Neural cell (in vitro differentiated cells): ENCODE measurements around the gene HYLS1. TPM values are rescaled to one million over a fixed set of nuclear protein-coding genes. Genes with fewer than 3 reads are reported as not detected.

Experiments
- H2AFZ ChIP-seq: fragments of 200-600, 300-800 bp; sonication (generic), shearing (Covaris generic); 2 replicates; pipeline ENCODE4 v1.6.0; 2014; ENCODE audit warnings: low read depth, mild to moderate bottlenecking, antibody characterized with exemption, low read length, moderate library complexity
- H3F3A ChIP-seq: fragments of 200-600 bp; shearing (Covaris generic); 2 replicates; pipeline ENCODE4 v1.6.1; 2016; ENCODE audit warnings: mild to moderate bottlenecking, moderate library complexity, mixed read lengths, antibody characterized with exemption, low read length; ENCODE audit not compliant: insufficient read depth, poor library complexity, severe bottlenecking
- H3K27ac ChIP-seq: fragments of 200-600, 300-800 bp; sonication (generic), shearing (Covaris generic); 2 replicates; pipeline ENCODE4 v1.5.1; 2014; ENCODE audit warnings: mild to moderate bottlenecking, low read length, moderate library complexity
- H3K27me3 ChIP-seq: fragments of 300-800, 200-600 bp; sonication (generic), shearing (Covaris generic); 2 replicates; pipeline ENCODE4 v1.6.0; 2014; ENCODE audit warnings: mild to moderate bottlenecking, low read depth, low read length, moderate library complexity; ENCODE audit not compliant: insufficient read depth
- H3K36me3 ChIP-seq: fragments of 300-800, 200-600 bp; sonication (generic), shearing (Covaris generic); 2 replicates; pipeline ENCODE4 v1.5.1; 2014; ENCODE audit warnings: mild to moderate bottlenecking, antibody characterized with exemption, low read length, moderate library complexity; ENCODE audit not compliant: insufficient read depth
- H3K4me2 ChIP-seq: fragments of 300-800, 200-600 bp; sonication (generic), shearing (Covaris generic); 2 replicates; pipeline ENCODE4 v1.6.0; 2014; ENCODE audit warnings: mild to moderate bottlenecking, low read length
- H3K4me3 ChIP-seq: fragments of 300-800, 200-600 bp; sonication (generic), shearing (Covaris generic); 2 replicates; pipeline ENCODE4 v1.5.1; 2014; ENCODE audit warnings: mild to moderate bottlenecking, low read length, moderate library complexity
- H3K79me2 ChIP-seq: fragments of 200-600 bp; shearing (Covaris generic); replicated peaks from 2 replicates; pipeline ENCODE4 v1.6.0; 2014; ENCODE audit warnings: mild to moderate bottlenecking, low read length, moderate library complexity; ENCODE audit not compliant: insufficient read depth
- H3K9ac ChIP-seq: fragments of 300-800, 200-600 bp; sonication (generic), shearing (Covaris generic); 2 replicates; pipeline ENCODE4 v1.6.1; 2016; ENCODE audit warnings: mild to moderate bottlenecking, low read length, mixed read lengths
- H3K9me2 ChIP-seq: fragments of 200-600 bp; shearing (Covaris generic); 2 replicates; pipeline ENCODE4 v1.6.1; 2016; ENCODE audit warnings: mild to moderate bottlenecking, low read length, mixed read lengths; ENCODE audit not compliant: insufficient read depth
- H3K9me3 ChIP-seq: fragments of 200-600, 300-800 bp; sonication (generic), shearing (Covaris generic); 2 replicates; pipeline ENCODE4 v1.6.1; 2016; ENCODE audit warnings: mild to moderate bottlenecking, mixed run types, low read length, moderate library complexity, mixed read lengths
- H4K20me1 ChIP-seq: fragments of 200-600 bp; shearing (Covaris generic); 2 replicates; pipeline ENCODE4 v1.6.1; 2016; ENCODE audit warnings: mild to moderate bottlenecking, mixed run types; ENCODE audit not compliant: insufficient read depth
- EP300 ChIP-seq: fragments of 450-650 bp; conservative IDR thresholded peaks from 2 replicates; pipeline ENCODE4 v1.6.1; 2014; ENCODE audit warnings: antibody characterized with exemption, mild to moderate bottlenecking, moderate library complexity; ENCODE audit not compliant: poor library complexity, severe bottlenecking
- EZH2 ChIP-seq: fragments of 200-600, 300-800 bp; shearing (Covaris generic), sonication (generic); IDR thresholded peaks from 2 replicates; pipeline ENCODE4 v1.6.1; 2014; ENCODE audit warnings: antibody characterized with exemption, low read length, borderline replicate concordance, mild to moderate bottlenecking; ENCODE audit not compliant: insufficient read depth, poor library complexity, severe bottlenecking
- MXI1 ChIP-seq: fragments of 450-650 bp; conservative IDR thresholded peaks from 2 replicates; pipeline ENCODE4 v1.6.1; 2014; ENCODE audit warnings: antibody characterized with exemption, mild to moderate bottlenecking; ENCODE audit not compliant: poor library complexity, severe bottlenecking
- POLR2AphosphoS5 ChIP-seq: IDR thresholded peaks from 2 replicates; pipeline ENCODE4 v1.6.1; 2012
- RAD21 ChIP-seq: fragments of 450-650 bp; conservative IDR thresholded peaks from 2 replicates; pipeline ENCODE4 v1.6.1; 2014; ENCODE audit warnings: antibody characterized with exemption, mild to moderate bottlenecking, moderate library complexity
- SMC3 ChIP-seq: fragments of 450-650 bp; conservative IDR thresholded peaks from 2 replicates; pipeline ENCODE4 v1.6.1; 2014; ENCODE audit warnings: antibody characterized with exemption, mild to moderate bottlenecking, moderate library complexity; ENCODE audit not compliant: poor library complexity
- TAF1 ChIP-seq: IDR thresholded peaks from 2 replicates; pipeline ENCODE4 v1.6.1; 2012; ENCODE audit warnings: low read depth
- polyA minus RNA-seq: library from RNA; depleted of rRNA, polyadenylated mRNA; stranded (reverse); fragments of >200 nt; gene quantifications from 2 replicates; pipeline ENCODE4 v1.2.3, GENCODE V29; 2014
- polyA plus RNA-seq: library from polyadenylated mRNA; depleted of rRNA; stranded (reverse); fragments of >200 nt; gene quantifications from 2 replicates; pipeline ENCODE4 v1.2.3, GENCODE V29; 2014
- TF ChIP-seq, protein P1 (sequence below): fragments of 450-650 bp; IDR thresholded peaks from 2 replicates; pipeline ENCODE4 v1.5.1; 2014; ENCODE audit warnings: antibody characterized with exemption, mild to moderate bottlenecking, moderate library complexity; ENCODE audit not compliant: poor library complexity, severe bottlenecking
- TF ChIP-seq, protein P2 (sequence below): IDR thresholded peaks from 2 replicates; pipeline ENCODE4 v1.6.1; 2012; ENCODE audit warnings: borderline replicate concordance

The HYLS1 gene
- polyA plus RNA-seq, result 4.6 and 6.0 TPM in 2 replicates
- 4.6 and 7.6 TPM in 2 replicates for polyA minus RNA-seq

DNA sequence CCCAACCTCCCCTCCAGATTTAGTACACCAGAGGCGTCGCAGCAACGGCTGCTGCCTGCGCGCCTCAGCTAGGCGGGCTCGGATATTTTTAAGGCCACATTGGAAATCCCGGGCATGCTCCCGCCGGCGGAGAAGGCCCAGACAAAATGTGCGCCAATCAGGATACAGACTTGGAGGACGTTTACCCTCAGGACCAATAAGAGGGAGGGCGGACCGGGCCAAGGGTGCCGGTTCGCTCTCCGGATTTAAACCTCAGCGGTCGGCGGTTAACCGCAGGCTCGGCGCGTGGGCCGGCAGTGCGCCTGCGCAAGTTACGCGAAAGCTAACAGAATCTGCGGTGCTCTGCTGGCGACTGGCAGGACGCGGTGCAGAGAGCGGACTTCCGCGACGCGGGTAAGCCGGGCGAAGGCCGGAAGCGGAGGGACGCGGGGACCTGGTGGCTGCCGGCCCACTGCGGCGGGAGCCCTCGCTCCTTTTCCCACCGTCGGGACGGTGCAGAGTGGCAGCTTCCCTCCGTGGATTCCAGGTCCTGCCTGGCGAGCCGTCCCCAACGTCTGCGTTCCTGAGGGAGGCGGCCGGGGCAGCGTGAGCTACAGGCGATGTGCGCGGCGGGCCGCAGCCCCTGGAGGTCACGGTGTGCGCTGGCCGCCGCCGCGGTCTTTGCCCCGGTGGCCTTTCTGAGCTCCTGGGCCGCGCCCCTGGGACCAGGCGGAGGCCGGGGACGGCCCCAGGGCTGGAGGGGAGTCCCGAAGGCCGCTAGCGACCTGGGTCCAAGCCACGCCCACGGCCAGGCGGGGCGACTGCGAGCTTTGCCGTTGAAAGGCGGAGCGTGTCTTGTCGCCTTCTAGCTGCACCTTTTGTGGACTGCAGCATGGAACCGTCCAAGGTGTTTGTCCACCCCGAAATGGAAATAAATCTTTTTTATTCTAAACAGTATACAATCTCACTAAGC lies at the start of gene HYLS1:
Gene HYLS1 (plus strand): TSS at position 296 of the 952 bp plus-strand sequence. CDS start 11,701 bp downstream, outside the sequence.
- H3F3A ChIP-seq, result no peaks in the 10 kb centered on the region
- TF ChIP-seq EP300 (no peak), EZH2 (no peak), TAF1 (peak; percentile 56), MXI1 (peak; percentile 61), POLR2AphosphoS5 (peak; percentile 65), RAD21 (no peak), SMC3 (no peak)
- TF ChIP-seq, protein P1, sequence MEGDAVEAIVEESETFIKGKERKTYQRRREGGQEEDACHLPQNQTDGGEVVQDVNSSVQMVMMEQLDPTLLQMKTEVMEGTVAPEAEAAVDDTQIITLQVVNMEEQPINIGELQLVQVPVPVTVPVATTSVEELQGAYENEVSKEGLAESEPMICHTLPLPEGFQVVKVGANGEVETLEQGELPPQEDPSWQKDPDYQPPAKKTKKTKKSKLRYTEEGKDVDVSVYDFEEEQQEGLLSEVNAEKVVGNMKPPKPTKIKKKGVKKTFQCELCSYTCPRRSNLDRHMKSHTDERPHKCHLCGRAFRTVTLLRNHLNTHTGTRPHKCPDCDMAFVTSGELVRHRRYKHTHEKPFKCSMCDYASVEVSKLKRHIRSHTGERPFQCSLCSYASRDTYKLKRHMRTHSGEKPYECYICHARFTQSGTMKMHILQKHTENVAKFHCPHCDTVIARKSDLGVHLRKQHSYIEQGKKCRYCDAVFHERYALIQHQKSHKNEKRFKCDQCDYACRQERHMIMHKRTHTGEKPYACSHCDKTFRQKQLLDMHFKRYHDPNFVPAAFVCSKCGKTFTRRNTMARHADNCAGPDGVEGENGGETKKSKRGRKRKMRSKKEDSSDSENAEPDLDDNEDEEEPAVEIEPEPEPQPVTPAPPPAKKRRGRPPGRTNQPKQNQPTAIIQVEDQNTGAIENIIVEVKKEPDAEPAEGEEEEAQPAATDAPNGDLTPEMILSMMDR, result peak; percentile 50
- TF ChIP-seq, protein P2, sequence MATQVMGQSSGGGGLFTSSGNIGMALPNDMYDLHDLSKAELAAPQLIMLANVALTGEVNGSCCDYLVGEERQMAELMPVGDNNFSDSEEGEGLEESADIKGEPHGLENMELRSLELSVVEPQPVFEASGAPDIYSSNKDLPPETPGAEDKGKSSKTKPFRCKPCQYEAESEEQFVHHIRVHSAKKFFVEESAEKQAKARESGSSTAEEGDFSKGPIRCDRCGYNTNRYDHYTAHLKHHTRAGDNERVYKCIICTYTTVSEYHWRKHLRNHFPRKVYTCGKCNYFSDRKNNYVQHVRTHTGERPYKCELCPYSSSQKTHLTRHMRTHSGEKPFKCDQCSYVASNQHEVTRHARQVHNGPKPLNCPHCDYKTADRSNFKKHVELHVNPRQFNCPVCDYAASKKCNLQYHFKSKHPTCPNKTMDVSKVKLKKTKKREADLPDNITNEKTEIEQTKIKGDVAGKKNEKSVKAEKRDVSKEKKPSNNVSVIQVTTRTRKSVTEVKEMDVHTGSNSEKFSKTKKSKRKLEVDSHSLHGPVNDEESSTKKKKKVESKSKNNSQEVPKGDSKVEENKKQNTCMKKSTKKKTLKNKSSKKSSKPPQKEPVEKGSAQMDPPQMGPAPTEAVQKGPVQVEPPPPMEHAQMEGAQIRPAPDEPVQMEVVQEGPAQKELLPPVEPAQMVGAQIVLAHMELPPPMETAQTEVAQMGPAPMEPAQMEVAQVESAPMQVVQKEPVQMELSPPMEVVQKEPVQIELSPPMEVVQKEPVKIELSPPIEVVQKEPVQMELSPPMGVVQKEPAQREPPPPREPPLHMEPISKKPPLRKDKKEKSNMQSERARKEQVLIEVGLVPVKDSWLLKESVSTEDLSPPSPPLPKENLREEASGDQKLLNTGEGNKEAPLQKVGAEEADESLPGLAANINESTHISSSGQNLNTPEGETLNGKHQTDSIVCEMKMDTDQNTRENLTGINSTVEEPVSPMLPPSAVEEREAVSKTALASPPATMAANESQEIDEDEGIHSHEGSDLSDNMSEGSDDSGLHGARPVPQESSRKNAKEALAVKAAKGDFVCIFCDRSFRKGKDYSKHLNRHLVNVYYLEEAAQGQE, result peak; percentile 32
- H3K4me3 ChIP-seq, result peak within 1 kb of the TSS; percentile 93
- H3K27ac ChIP-seq, result peak within 1 kb of the TSS; percentile 77
- H3K27me3 ChIP-seq, result no peaks in the 10 kb centered on the region
- no peaks in the 10 kb centered on the region for H3K9me3 ChIP-seq
- no peaks in the 10 kb centered on the region for H3K36me3 ChIP-seq
- no peaks in the 10 kb centered on the region for H3K79me2 ChIP-seq
- no peaks in the 10 kb centered on the region for H3K9me2 ChIP-seq
- H3K4me2 ChIP-seq, result peak within 1 kb of the TSS; percentile 6
- peak within 1 kb of the TSS; percentile 78 for H3K9ac ChIP-seq
- no peaks in the 10 kb centered on the region for H4K20me1 ChIP-seq
- H2AFZ ChIP-seq, result peak within 1 kb of the TSS; percentile 94

GRCh38 chr11:125842321-125842948 lies 45.0 kb upstream of the HYLS1 start:
- no peak overlapping the region for H2AFZ ChIP-seq
- no peaks in the 10 kb centered on the region for H3K36me3 ChIP-seq
- H3K9me2 ChIP-seq, result no peaks in the 10 kb centered on the region
- TF ChIP-seq EZH2 (no peak), RAD21 (no peak), TAF1 (no peak)
- TF ChIP-seq, protein P1, result no peak
- TF ChIP-seq, protein P2, result no peak
- no peak overlapping the region for H3K9ac ChIP-seq
- no peaks in the 10 kb centered on the region for H4K20me1 ChIP-seq
- peaks cover 6% of the 10 kb centered on the region for H3K9me3 ChIP-seq
- no peak overlapping the region for H3K4me2 ChIP-seq
- no peaks in the 10 kb centered on the region for H3K79me2 ChIP-seq
- H3K4me3 ChIP-seq, result no peak overlapping the region
- H3K27ac ChIP-seq, result no peak overlapping the region
- no peaks in the 10 kb centered on the region for H3K27me3 ChIP-seq
- no peaks in the 10 kb centered on the region for H3F3A ChIP-seq
